GM11168 (cell line): Measurements from ENCODE around the gene TMEM255B.

Experiments
- in situ Hi-C: fragments of 300-500 bp; cut with MboI; formaldehyde crosslinking; loops from one replicate; pipeline ENCODE4 v1.12.0; 2022; ENCODE audit warnings: low sequenced_read_pairs; ENCODE audit not compliant: unreplicated experiment

Gene TMEM255B

DNA sequence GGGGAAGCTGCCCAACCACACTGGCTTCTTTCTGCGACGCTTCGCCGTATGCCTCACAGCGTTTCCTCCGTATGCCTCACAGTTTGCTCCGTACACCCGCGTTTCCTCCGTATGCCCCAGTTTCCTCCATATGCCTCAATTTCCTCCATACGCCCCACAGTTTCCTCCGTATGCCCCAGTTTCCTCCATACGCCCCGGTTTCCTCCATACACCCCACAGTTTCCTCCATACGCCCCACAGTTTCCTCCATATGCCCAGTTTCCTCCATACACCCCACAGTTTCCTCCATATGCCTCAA is 82.3 kb downstream of the TMEM255B start:
- in situ Hi-C loops: no loop called here

DNA sequence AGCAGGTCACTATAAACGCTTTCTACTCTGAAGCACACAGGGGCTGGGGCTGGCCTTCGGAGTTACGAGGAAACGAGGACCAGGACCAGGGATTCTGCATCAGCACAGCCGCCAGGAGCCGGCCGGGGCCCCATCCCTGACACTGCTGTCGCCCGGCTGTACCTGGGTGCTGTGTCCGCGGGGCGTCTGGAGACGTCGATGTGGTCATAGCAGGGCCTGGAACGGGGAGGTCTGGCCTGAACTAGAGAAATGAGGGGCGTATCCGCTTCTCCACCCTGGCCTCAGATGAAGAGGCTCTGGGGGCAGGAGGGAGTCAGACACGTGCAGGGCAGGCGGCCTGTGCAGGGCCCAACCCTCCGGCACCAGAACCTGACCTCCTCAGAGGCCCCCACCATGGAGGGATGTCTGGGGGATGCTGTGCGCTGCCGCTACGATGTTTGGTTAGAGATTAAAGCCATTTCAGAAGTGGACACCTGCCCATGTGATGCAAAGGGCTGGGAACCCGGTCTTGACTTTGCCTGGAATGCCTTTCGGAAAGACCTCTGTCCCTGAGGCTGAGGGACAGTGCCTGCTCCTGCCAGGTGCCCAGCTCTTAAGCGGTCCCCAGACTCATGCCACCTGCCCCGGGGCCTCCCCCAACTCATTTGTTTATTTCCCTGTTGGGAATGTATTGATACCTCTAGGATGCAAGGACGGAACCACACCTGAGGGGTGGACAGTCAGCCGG is 83.5 kb downstream of the TMEM255B start:
- in situ Hi-C loops: no loop called here

DNA sequence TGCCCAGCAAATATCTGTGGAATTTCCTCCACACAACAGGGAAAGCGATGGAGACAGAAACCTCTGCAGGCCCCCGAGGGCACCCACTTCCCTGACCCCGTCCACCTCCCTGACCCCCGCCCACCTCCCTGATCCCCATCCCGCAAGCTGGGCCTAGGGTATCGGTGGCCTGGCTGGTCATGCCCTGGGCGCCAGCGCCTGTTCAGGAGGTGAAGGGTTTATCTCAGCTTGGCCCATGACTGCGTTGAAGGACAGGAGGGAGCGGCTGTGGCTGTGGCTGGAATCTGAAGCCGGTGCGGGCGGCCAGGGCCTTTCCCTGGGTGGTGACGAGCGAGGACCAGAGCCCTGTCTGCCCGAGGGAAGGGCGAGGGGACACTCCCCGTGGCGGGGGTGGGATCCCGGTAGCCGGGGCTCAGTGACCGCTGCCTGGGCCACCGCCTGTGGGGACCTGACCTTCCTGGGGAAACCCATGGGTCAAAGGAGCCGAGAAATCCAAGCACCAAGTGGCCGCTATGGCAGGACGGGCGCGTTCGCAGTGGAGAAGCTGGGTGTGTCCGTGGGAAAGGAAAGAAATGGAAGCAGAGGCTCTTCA is 84.1 kb downstream of the TMEM255B start:
- in situ Hi-C loops: no loop called here

DNA sequence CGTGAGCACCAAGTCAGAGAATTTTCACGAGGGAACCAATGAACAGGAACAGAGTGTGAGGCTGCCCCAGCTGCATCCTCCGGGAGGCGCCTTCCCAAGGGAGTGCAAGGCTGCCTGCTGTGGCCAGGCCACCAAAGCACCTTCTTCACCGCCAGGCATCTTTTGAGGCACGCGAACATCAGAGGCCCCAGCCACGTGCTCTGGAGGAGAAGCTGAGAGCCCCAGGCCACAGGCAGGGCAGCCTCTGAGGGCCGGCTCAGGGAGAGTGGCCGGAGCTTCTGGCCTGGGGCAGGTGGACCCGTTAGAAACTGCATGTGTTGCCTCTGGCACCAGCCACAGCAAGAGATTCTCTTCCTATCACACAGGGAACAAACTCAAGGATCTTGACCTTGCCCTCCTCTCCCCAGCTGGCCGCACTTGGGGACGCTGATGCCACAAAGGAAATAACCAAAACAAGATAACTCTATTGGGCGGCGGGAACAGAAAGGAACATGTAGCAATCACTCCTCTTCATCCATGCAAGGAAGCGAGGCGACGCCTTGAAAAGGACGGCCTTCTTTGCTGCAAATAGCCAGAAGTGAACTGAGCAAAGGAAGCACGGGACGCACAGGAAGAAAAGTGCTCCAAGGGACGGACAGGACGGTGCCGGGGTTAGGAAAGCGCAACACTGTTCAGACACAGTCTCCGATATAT is 85.0 kb downstream of the TMEM255B start:
- in situ Hi-C loops: no loop called here

DNA sequence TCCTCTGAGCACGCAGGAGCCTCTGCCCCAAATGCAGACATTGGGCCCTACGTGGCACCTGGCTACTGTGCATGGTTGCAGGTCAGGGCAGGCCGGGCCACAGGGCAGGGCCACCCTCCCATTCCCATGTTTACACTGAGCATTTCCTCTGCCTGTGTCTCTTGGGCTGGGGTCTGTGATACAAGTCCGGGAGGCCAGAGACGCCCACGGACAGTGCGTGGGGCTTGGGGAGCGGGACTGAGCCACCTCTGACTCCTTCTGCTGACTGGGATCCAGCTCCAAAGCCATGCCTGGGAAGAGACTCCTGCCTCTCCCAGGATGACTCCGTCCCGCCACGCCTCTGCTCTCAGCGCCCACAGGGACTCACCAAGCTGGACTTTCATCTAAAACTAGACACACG is 86.0 kb downstream of the TMEM255B start:
- in situ Hi-C loops: no loop called here

DNA sequence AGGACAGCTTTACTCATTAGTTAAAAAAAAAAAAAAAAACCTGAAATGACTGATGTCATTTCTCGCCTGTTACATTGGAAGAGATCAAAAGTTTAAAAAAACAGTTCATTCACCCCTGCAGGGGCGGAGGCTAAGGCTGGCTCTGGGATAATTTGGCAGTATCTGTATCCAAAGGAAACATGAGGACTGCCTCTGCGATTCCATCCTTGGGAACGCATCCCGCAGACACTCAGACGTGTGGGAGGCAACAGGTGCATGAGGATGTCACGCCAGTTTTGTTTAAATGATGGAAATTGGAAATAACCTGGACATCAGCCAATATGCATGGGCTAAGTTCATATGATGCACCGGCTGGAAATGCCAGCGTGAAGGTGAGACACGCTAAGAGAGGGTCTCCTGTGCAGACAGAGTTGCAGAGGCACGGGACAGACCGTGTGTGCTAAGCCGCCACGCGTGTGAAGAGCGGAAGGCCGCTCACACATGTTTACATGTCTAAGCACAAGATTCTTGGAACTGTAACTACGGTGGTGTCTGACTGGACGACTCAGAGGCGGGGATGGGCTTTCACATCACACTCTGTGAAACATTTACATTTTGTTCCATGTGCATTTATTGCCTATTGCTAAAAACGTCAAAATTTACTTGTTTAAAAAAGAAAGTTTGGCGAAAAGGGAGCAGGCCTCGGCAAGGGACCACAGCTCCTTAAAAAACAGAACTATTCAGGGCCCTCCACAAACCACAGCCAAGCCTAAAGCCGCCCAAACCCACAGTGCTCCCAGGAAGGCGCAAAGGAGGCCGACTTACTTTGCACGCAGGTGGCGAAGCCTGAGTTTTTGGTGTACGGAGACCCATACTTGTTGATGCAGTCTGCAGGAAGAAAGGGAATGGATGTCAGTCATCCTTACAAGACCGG is 87.0 kb downstream of the TMEM255B start:
- in situ Hi-C loops: no loop called here

DNA sequence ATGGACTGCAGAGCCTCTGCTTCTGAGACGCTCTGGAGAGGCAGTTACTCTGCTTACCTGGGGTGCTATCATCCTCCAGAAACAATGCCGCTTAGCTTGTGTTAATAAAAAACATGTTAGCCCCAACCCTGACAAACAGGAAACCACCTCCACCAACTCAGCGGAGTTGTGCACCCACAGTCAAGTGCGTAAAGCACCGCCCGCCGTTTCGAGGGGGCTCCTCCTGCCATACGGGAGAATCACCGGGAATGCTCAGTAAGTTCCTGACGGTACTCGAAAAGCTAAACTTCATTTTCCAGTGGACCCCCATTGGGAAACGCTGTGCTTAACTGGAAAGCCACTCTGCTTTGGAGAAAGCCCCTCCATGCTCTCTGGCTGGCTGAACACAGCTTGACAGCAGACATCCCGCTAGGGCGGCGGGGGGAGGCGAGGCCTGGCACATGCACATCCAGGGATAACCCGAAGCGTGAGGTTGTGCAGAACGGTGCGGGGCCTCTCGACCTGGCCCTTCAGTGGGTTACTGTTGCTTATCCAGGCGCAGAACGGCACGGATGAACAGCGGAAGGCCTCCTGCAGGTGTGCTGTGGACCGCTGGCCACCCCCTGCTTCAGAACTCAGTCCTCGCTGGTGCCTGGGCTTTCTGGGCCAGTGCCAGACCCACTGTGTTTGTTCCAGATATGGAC is 87.8 kb downstream of the TMEM255B start:
- in situ Hi-C loops: no loop called here

DNA sequence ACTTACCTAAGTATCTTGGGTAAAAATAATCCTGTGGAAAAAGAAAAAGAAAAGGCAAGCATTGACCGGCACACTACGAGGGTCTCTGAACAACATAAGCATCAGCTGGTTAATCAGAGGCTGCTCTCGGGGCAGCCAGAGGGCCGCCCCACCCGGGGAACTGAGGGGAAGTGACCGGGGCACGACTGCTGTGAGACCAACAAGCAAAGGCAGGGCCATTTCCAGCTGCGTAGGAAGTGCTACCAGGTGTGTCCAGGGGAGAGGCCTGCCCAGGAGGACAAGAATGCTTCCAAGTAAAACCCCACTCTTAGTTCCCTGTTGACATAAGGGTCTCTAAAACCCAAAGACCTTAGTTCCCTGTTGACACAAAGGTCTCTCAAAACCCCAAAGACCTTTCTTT is 89.0 kb downstream of the TMEM255B start:
- in situ Hi-C loops: no loop called here

DNA sequence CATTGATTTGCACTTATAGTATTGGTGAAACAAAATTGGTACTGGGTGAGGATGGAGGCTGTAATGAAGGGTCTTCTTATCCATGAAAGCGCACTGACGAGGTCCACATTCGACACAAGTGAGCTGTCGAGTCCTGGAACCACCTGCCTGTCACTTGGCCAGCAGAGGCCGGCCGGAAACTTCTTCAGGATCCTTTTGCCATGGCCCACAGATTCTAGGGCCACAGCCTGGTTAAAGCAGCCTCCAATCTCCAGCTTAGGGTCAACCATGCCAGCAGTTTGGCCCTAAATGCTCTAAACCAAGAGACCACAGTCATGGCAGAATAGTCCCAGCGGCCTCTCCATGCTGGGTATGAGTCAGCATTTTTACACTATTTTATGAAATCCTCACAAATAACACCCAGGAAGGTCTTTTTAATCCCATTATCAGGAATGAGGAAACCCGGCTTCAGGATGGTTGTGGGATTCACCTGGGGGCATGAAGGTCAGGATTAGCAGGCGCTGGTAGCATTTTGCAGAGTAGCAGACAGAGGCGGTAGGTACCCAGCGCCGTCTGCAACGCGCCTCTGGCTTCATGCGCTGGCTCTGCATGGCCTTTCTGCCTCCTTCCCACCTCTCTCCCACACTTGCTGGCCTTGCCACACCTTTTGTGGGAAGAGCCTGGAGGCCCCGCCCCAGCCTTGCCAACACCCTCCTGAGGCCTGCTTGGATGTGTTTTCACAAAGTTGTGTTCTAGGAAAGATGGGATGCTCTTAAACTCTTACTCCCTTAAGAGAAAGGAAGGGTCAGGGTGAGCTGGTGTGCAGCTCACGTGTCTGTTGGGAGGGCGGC is 89.6 kb downstream of the TMEM255B start:
- in situ Hi-C loops: no loop called here

DNA sequence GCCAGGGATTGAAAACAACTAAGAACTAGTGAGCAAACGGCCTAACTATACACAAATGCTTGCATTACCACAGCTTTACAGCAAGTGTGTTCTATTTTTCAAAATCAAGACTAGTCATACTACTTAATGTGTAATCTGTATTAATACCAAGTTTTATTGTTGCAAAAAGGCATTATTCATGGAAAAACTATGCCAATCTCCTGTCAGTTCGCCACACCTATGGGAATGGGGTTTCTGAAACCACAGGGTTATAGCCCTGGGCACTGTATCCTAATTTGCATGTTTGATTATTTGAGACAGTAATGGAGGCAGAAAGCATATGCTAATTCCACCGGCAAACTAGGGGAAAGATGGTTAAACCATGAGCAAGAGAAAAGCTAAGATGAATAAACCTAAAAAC is 90.5 kb downstream of the TMEM255B start:
- in situ Hi-C loops: no loop called here

DNA sequence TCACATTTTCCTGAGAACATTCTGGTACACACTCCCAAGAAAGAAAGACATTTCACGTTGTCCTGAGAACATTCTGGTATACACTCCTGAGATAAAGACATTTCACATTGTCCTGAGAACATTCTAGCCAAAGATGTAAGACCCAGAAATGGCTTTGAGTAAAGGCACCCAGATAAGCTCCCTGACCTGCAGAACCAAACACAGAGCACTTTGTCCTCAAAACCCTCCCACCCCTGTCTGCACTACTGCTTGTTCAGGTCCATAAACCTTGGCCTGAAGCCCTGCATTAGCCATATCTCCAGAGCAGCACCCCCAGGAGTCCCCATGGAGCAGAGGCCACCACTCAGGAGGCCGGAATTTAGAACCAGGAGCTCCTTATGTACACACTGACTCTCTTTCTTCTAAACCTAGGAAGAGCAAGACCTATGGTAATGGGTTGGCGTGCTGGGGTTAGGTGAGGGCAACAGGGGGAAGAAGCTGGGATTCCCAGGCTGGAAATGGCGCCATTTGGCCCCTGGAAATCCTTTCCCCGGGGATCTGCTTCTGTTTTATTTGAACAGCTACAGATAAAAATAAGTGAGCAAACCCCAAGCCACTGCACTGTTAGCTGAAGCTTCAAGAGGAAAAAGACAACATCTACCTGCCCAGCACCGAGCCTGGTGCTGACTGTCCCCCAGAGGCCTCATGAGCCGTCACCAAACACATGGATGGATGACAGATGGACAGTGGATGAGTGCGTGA is 91.1 kb downstream of the TMEM255B start:
- in situ Hi-C loops: no loop called here

DNA sequence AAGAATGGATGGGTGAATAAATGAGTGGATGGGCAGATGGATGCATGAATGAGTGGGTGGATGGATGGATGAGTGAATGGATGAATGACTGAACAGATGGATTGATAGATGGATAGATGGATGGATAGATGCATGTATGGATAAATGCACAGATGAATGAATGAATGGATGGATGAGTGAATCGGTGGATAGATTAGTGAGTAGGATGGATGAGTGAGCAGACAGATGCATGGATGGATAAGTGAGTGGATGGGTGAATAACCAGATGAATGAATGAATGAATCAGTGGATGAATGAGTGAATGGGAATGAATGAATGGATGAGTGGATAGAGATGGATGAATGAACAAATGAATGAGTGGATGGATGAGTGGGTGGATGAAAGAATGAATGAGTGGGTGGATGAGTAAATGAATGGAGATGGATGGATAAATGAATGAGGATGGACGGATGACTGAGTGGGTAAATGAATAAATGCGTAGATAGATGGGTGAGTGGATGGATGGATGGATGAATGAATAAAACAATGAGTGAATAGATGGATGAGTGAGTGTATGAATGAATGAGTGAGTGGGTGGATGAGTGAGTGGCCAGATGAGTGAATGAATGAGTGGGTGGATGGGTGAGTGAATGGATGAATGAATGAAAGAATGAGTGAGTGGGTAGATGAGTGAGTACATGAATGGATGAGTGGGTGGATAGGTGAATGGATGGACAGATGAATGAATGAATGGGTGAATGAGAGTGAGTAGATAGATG is 91.9 kb downstream of the TMEM255B start:
- in situ Hi-C loops: no loop called here

DNA sequence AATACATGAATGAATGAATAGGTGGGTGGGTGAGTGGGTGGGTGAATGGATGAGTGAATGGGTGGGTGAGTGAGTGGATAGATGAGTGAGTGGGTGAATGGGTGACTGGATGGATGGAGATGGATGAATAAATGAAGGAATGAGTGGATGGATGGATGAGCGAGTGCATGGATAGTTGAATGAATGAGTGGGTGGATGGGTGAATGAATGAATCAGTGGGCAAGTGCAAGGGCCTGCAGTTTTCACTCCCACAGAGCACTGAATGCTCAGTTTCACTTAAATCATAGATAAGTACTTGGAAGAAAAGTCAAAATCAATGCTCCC is 92.4 kb downstream of the TMEM255B start:
- in situ Hi-C loops: no loop called here

DNA sequence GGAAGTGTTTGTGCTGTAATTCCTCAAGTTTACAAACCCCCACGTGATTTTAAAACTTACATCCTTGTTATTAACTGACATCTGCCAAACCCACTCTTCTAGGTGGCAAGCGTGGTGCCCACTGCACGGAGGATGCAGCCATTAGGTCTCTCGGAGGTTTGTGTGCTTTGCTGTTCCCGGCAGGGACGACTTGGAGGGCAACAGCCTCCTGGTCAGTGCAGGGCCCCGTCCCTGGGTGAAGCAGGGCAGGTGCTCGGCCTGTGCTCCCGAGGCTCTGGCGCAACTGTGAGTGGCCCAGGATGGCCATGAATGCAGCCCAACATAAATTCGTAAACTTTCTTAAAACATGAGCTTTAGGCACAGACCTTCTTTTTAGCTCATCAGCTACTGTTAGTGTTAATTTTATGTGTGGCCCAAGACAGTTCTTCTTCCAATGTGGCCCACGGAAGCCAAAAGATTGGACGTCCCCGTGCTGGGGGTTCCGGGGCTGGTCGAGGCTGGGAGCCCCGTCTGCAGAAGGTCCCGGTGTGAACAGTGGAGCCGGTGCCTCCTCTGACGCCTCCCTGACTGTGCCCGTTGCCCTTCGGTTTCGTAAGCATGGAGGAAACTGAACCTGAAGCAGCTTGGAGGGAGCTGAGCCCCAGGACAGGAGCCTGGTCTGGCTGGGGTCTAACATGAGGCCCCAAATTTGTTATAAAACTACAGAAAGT is 93.0 kb downstream of the TMEM255B start:
- in situ Hi-C loops: no loop called here

DNA sequence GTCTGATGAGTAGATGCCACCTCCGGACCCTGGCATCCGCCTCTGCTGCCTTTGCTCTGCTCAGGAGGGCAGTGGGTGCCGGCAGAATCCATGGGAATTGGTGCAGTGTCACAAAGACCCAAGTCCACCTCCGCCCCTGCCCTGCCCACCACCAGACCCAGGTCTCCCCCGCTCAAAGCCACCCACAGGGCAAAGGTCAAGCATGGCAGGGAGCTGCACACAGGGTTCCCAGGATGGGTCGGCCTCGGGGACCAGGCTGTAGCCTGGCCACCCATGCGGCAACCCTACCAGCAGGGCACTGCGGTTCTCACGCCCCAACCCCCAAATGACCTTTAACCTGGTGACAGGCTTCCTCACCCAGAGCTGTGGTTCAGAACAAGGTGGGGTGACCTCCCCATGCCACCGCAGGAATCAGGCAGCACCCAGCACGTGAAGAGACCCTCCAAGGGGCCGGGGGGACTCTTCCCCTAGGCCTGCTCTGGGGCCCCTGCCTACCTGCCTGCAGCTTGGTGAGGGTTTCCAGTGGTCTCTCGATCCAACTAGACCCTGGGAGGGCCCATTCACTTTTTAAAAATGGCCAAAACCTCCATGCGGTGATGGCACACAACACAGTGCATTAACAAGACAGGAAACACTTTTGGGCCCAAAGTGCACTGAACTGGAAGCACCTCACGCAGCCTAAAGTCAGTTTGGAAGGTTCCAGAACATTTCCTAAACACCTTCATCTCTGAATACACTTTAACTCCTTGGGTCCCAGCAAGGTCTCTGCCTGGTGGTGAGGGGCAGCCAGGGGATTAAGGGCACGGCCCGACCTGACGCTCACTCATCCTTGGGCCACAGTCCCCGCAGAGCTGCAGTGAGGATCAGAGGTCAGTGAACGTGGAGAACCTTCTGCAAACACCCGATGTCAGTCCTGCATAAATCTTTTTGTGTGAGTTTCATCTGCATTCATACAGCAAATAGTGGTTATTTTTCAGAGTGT is 93.8 kb downstream of the TMEM255B start:
- in situ Hi-C loops: no loop called here

DNA sequence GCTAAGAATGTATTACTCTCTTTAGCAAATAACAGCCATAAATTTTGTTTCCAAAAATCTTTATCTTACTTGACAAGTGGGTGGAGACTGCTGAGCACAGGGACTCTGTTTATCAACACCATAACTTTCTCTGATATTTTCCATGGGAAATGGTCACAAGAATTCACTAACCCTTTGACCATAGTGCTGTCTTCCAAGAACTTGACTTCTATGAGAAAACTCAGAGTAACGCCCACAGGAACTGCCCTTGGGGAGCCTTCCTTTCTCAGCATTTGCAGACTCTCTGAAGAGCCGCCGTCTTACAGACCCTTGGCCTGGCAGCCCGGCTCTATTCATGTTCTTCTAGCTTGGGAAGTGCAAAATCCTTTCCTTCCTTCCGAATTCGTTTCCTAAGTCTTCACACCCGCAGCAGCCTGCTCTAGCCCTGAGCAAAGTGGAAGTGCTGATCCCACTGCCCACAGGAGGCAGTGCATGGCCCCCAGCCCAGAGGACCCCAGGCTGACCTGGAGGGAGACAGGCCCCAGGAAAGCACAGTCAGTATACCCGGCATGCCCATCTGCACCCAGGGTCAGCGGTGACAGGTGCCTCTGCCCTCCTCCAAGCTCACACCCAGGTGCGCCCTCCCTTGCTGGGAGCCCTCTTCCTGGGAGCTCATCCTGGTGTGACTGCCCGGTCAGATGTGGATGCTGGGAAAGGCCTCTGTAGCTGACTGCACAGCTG is 94.7 kb downstream of the TMEM255B start:
- in situ Hi-C loops: no loop called here
